Embryonic facial prominence (tissue), 1 donor: ENCODE results near the gene ADAMTSL1.
"Not testable (repeated sequence)": the region's sequence is repeated elsewhere in the genome, so short reads cannot be mapped to it uniquely, and the experiment has no call there.

ENCODE experiments used
- DNase-seq: peaks from one replicate; pipeline ENCODE4 v3.0.0-alpha.2; 2016; ENCODE audit errors: extremely low spot score

Gene ADAMTSL1

DNA sequence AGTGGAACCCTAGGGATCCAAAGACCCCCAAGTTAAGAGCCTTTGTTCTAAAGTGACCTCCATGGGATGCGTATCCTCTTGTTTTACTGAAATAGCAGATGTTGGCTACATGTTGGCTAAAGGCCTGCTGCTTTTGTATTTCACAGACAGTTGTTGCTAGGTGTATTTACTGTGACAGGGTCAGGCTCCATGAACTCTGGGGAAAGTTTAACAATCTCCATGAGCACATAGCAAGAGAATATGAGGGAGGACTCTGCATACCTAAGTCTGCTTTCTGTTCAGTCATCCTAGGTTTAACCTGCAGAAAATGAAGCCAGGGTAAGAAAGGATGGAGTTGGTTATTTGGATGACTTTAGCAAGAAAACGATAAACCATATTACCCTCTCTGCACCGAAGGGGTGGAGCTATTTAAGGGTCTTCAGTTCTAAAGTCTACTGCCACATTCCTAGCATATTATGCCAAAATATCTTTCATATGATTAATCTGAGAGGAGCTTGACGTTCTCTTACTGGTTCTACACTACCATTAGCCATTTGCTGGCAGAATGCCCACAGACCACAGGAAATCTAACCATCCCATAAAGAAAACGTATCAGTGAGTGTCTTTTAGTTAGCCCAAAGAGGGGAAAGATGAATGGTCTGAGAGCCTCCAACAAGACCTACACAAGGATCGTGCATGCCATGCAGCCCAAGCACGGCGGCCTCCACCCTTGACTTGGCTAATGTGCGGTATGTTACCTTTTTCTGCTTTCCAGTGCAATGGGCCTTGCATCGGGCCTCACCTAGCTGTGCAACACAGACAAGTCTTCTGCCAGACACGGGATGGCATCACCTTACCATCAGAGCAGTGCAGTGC is 431.3 kb downstream of the ADAMTSL1 start:
- DNase-seq = no peak

DNA sequence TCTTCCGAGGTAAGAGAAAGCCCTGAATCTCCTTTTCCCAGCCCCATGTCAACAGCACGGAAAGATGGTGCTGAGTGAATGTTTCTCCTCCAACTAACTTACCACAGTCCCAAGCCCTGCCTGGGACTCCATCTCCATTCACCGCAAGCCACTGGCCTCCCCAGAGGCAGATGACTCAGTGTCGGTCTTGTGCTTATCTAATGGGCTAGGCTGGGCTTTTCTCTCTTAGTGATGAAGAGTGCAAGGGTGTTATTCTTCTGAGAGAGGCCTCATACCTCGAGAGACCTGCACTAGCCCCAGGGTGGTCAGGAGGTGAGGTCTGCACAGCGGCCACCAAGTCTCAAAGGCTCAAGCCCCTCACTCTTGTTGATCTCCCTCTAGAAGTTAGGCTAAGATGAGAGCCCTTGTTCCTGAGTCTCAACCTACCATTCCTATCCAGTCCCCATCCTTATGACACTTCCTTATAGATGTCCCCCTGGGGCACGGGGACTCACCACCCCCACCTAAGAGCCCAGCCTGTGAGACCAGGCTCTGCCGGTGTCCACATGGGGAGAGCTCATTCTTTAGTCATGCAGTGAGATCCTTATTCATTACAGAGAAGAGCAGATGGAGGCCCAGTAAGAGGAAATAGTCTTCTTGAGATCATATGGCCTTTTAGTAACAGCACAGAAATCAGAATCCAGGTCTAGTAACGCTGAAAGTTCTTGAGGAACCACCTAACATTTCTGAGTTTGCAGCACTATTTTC is 432.1 kb downstream of the ADAMTSL1 start:
- no peak for DNase-seq

DNA sequence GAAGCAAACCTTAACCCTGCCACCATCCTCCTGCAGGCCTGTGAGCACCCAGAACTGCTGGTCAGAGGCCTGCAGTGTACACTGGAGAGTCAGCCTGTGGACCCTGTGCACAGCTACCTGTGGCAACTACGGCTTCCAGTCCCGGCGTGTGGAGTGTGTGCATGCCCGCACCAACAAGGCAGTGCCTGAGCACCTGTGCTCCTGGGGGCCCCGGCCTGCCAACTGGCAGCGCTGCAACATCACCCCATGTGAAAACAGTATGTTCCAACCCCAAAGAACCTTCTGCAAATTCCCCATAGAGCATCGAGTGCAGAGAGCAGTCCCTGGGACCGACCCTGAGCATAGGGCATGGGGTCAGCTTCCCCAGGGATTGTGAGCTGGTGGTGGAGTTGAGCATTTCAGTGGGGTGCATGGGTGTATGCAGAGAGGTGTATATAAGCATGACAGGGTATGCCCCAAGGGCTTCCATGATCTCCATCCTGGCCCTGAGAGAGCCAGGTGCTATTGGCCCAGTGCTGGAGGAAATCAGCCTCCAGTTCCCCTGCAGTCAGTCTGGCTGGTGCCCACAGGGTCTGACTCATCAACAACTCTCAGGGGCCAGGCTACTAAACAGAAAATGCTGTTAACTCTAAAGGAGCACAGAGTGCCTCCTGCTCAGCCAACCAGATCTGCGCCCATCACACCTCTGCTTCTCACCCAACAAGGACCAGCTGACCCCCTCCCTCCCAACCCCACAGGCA is 432.9 kb downstream of the ADAMTSL1 start:
- no peak for DNase-seq

DNA sequence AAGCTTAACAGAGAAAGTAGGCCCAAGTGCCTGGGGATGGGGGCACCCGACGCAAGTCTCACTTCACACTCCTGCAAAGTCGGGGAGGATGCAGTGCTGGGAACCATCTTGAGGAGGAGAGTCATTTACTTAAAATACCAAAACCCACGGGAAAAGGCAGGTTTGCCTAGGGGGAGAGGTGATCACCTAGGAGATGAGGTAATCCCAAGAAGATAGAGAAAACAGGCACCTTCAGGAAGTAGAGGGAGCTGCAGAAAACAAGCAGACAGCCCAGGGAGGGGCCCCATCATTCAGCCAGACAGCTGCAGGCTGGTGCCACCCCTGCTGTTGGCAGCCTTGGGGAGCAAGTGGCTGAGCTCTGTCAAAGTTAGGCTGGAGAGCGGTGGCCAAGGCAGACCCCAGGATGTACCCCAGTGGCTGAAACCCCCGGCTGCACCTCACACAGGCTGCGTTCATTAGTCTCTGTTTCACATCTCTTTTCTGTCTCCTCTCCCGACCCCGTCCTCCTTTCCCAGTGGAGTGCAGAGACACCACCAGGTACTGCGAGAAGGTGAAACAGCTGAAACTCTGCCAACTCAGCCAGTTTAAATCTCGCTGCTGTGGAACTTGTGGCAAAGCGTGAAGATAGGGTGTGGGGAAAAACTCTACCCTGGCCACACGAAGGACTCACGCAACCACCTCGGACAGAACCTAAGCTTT is 434.1 kb downstream of the ADAMTSL1 start:
- no peak for DNase-seq

DNA sequence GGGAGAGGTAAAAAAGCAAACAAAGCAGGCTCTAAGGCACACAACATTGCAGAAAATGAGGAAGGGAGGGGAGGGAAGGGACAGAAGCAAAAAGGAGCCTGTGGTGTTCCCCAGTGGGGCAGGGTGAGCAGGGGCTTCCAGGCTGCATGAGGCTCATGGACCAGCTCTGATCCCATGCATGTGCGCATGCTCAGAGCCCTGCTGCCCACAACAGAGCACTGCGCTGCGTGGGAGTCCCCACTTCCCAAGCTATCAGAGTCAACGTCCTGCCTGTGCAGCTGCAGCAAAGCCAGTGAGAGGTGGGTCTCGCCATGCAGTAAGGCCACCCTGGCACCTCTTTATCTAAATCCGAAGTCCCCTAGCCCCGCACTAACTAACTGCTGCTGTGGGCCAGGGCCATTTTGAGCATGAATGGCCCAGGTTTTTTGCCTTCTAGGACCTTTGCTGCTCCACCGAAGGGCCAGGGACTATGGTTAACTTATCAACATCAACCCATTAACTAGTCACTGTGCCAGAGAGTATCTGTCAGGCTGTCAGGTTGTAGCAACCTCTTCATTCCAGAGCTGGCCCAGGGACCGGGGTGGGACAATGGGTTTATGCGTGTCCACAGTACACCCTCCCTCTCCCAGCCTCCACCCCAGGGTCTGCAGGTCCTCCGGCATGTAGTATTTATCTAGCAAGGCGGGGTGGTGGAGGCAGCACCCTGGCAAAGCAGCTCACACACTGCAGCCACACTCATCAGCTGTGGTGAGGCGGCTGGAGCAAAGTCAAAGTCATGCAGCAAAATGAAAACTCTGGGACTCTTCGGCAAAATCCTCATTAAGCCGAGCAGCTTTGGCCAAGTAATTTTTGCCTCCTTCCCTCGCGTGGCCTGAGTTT is 435.4 kb downstream of the ADAMTSL1 start:
- no peak for DNase-seq

DNA sequence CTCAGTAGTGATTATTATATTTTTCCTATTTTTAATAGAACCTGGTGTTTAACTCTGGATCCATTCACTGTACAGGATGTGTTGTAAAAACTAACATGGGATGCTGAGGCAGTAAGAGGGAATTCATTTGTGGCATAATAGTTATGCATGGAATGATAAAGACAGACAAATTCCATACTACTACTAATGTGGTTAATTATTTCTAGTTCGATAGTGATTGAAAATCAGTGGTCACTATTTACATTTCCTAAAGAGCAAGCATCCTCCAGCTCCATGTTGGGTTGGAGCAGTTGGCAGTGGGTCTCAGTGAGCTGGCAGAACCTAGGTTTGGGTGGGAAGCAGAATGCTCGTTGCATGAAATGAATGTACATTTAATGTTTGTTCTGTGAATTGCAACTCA is 436.5 kb downstream of the ADAMTSL1 start:
- no peak for DNase-seq

DNA sequence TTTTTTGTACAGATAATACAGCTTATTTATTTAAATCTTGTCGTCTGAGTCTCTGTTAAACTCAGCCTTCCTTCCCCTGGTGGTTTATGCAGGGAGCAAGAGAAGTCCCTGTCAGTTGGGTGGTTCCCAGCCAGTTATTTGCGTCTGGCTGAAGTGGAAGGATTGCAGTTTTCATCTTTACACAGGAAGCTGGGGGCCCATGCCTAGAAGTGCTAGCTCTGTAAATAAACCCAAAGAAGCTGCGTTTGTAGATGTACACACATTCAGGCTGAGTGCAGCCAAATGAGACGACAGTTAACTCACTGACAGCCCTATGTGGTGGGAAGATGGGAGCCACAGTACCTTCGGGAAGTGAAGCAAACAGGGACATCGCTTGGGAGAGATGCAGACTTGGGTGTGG is 437.0 kb downstream of the ADAMTSL1 start:
- no peak for DNase-seq

DNA sequence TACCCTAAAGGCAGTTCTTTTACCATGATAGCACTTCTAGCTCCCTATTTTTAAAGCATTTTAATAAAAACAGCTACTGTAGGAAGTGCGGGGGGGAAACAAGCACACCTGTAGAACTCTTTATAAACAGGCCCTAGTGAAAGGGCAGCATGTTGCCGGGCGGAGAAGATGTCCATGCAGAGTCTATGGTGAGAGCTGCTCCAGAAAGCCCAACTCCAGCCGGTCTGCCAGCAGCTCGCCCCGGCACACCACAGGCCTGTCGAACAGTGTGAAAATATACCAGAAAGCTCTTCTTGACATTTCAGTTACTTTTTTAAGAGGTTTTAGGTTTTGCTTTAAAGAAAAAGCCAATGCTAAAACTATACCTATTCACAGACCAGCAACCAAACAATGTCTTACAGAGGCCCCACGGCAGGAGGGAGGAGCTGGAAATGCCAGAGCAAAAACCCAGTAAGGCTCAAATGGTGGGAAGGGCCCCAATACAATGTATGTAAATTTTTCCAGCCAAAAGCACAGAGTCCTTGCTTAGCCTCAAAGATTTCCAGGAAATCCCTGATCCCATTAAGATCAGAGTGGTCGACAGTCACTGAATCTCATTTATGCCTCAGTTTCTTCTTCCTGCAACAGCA is 437.9 kb downstream of the ADAMTSL1 start:
- no peak for DNase-seq

DNA sequence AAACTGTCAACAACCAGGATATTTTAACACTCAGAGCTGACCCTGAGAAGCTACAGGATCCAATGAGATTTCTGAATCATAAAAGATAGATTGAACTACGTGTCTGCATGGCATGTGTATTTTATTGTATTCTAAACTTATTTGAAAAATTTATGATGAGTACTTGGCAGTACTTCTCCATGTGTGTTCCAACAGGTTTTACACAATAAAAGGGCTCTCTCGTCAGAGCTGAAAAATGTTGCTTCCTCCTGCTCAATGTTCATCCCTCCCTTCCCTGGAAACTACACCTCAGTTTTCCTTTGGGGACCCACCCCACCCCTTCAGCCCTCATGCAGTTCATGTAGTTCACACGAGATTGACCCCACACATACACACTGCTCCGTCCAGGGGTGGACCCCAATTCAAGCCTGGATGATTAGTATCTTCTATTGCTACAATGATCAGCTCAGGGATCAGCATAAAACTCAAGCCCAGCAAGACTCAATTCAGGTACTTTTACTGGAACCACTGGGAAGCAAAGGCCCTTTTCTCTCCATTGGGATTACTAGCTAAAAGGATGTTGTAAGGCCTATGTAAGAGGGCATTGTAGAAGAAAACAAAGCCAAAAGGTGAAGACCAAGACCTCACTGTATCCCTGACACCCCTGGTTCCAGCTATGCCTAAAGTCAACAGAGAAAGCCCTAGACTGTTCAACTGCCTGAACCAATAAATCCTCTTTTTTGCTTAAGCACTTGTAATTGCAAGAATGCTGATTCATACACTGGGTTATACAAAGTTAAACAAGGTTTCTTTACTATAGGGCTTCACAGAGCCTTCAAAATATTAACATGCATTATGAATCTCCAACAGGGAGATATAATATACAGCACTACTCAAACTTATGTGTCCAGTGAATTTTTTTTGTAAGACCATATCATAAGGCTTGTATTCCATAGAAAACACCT is 446.5 kb downstream of the ADAMTSL1 start:
- no peak for DNase-seq

DNA sequence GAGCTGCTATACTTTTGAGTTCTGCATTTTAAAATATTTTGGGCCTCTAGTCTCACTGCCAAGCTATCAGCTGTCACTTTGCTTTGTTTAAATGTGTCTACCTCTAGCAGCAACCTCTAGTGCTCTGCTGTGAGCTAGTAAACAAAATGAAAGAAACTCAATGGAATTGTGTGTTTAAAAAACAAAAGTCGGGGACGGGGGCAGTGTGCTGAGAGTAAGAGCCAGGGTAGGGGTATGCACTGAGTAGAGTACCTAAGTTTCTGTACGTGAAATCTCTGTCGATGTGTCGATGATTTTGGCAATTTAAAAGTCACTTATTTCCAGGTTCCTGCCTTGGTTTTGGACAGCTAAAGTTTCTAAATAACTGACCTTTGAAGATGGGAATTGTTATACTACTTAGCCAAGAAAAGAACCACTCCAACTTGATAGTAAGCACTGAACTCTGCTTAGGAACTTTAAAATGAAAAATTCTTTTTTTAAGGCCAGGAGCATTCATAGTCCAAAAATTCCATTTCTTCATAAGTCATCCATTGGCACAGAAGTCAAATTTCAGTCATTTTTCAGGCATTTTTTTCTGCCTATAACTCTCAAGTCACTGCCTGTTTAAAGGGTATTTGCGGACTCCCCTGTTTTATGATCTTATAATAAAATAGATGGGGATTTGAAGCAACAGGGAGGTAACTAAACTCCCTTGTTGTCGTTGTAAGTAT is 447.6 kb downstream of the ADAMTSL1 start:
- DNase-seq = no peak

DNA sequence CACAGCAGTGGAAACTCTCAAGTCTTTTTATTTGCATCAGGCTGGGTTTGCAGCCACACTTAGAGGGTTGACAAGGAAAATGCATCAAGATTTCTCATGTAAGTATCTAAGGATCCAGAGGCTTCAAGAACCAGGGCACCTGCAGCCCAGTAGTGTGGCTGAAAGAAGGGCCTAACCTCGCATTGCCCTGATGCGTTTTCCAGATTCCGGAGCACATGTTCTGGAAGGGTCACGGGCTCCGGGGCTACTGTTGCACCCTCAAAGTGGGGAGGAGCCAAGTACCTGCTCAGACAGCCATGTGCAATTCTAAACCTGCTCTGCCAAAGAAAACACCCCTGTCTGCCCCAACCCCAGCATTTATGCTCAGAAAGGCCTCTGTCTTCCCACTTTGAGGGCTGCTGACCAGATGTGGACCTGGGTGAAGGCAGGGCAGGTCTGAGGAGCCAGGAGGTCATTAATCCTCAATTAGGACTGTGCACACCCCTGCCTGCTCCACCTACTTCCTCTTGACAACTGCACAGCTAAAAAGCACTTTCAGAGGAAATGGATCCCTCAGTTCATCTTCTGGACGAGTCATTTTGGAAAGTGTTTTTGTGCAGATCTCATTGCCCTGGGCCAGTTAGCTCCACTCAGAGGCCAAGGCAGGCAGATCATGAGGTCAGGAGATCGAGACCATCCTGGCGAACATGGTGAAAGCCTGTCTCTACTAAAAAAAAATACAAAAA is 448.4 kb downstream of the ADAMTSL1 start:
- no peak for DNase-seq

DNA sequence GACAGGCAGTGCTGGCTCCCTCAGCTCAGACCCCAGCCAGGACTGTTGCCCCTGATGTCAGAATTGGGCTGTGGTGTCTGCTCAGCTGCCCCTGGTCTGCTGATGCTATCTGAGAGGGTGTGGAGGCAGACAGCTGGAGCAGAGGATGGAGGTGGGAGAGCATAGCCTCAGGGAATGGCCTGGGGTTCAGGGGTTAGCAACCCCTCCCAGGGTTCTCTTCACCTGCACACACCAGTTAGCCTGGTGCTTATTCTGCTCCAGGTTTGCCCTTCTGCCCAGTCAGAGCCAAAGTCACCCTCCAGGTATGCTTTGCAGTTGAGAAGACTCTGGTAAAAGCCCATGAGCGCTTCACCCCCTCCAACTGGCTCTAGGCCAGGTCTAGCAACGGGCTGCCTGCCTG is 449.2 kb downstream of the ADAMTSL1 start:
- DNase-seq = no peak

DNA sequence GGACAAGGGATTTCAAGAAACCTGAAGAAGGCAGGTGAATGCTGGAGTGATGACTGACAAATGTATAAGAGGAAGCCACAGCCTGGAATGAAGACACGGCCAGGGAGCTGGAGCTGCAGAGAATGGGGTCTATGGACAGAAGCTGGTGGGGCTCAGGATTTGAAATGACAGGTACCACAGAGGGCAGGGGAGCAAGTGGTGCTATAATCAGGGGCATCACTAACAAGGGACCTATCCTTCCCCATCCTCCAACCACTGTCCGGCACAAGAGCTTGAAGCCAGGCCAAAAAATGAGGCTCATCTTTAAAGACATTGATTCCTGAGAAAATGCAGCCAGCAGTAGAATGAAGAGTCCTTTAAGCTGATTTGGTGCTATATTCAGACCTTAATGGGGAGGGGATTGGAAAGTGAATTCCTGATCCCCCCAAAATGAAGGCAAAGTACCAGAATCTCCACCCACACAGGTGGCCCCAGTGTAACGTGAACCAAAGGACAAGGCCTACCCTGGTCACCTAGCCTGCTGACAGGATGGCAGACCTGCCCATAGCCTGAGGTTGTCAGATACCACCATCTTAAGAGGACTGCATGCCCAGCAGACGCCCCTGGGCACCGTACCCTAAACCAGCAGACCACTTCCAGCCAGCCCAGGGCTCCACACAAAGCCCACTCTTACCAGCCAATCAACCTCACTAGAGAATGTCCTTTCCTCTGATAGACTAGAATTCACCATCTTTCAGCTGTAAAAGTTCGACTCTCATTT is 449.9 kb downstream of the ADAMTSL1 start:
- DNase-seq = no peak

DNA sequence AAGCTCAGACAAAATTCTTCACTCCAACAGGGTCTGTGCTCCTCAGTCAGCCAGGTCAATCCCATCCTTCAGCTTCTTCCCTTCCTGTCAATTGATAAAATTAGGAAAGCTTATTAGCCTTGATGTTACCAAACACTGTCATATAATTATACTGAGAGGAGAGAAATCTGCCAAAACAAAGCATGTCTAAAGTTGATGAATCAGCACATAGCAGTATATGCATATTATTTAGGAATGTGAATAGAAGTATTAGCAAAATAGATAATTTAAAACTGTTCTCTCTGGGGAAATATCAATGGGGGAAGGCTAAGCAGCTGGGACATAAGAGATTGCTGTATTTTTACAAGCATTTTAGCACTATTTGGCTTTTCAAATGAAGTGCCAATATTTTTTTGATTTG is 451.9 kb downstream of the ADAMTSL1 start:
- no peak for DNase-seq

DNA sequence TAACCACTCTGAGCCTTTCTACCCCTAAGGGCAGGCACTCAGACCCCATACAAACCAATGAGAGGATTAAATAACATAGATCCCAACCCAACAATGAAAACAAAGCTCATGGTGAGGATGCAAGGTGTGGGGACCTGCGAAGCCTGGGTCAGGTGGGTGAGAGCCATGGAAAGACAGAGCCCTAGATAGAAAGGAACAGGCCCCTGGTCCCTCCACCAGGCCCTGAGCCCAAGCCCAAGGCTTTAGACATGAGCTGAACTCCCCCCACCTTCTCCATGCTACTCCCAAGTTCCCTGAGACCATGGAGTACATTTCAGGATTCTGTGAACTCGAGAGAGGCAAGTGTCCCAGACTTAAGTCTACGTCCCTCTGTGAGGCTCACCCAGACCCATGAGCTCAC is 452.6 kb downstream of the ADAMTSL1 start:
- no peak for DNase-seq

DNA sequence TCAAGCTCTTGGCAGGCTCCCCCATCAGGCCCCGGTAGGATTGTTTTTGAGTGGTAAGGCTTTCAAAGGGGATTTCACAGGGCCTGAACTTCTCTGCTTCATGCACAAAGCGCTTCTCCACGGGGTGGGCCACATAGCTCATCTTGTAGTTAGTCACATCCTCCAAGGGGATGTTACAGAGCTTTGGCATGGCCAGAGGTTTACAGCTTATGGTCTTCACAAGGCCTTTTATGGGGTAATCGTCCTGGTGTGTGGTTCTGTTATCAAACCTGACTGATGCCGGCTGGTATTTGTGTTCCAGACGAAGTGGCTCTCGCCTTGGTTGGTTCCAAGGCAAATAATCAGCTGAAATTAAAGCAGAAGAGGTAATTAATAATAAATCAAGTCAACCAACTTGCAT is 454.8 kb downstream of the ADAMTSL1 start:
- no peak for DNase-seq

DNA sequence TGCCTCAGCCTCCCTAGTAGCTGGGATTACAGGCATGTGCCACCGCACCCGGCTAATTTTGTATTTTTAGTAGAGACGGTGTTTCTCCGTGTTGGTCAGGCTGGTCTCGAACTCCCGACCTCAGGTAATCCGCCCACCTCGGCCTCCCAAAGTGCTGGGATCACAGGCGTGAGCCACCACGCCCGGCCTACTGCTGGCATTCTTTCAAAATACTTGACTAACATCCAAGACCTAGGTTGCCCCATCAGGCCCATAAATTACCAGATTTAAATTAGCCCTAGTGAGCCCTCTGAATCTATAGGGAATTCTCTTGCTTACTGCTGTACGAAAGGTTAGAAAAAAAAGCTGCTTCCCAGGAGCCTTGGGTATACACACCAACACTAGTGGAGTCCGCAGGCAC is 456.7 kb downstream of the ADAMTSL1 start:
- not testable (repeated sequence) for DNase-seq
